ENCODE data around the gene OCIAD1. TPM values are rescaled to one million over a fixed set of nuclear protein-coding genes. Genes with fewer than 3 reads are reported as not detected.

OCIAD1 gene
- total and polyA plus RNA-seq, 2 of the 13 experiments (the other 11 are each of a cell fraction or from before 2014, with no cell fraction given): 67.3 to 74.9 TPM

- in situ Hi-C loops (cut with HindIII; ENCODE audit: extremely low pct_ligation_motif_present, low pct_unique_long_range_greater_than_20kb): no loop called here
- H3K27ac ChIP-seq (ENCODE audit: extremely low read length, insufficient read depth, low read length): no peak overlapping the region
- CTCF ChIA-PET (ENCODE audit: low intra/inter-chr PET ratio, low total read pairs): no interaction called here
- TF ChIP-seq ZNF678 (CRISPR knock-in tag; IDR thresholded peaks at IDR 0.05) (no peak), ZNF318 (CRISPR knock-in tag; IDR thresholded peaks at IDR 0.05) (no peak), ARID2 (CRISPR knock-in tag; IDR thresholded peaks at IDR 0.05; ENCODE audit: borderline replicate concordance) (no peak), ZNF710 (CRISPR knock-in tag; IDR thresholded peaks at IDR 0.05; ENCODE audit: borderline replicate concordance) (no peak), RBM39 (IDR thresholded peaks at IDR 0.05; ENCODE audit: low read depth, low read length, poor library complexity, severe bottlenecking) (no peak), ZBTB8A (CRISPR knock-in tag; IDR thresholded peaks at IDR 0.05; ENCODE audit: borderline replicate concordance, low read depth) (no peak), ZNF746 (CRISPR knock-in tag; IDR thresholded peaks at IDR 0.05) (no peak), GATAD1 (CRISPR knock-in tag; IDR thresholded peaks at IDR 0.05) (no peak), ZNF362 (CRISPR knock-in tag; IDR thresholded peaks at IDR 0.05; ENCODE audit: borderline replicate concordance) (no peak), U2AF2 (IDR thresholded peaks at IDR 0.05; ENCODE audit: low read depth, low read length) (no peak), MZF1 (CRISPR knock-in tag; IDR thresholded peaks at IDR 0.05; ENCODE audit: borderline replicate concordance) (no peak)
Observed at GRCh38 chr4:48908687-48909086, 77.8 kb downstream of the OCIAD1 start.

More at GRCh38 chr4:48908687-48909086, 77.8 kb downstream of the OCIAD1 start:
- H2AFZ ChIP-seq (ENCODE audit: low read length): no peak overlapping the region
- H3K79me2 ChIP-seq (ENCODE audit: insufficient read depth, low read length): no peaks in the 10 kb centered on the region
- H3K9ac ChIP-seq (ENCODE audit: insufficient read depth, low read depth, low read length): no peak overlapping the region
- intact Hi-C loops (cut with micrococcal nuclease; ENCODE audit: unreplicated experiment): no loop called here
- H3K4me3 ChIP-seq (replicated peaks in 1 of 3; ENCODE audit: insufficient read depth in 1 of 3, low read depth in 2 of 3, low read length in 3 of 3): no peak overlapping the region
- no TSS peak for BruUV-seq (replicated peaks)
- ATAC-seq (no peak), DNase-seq (ENCODE audit: low spot score) (no peak), FAIRE-seq (no peak)
- H3K4me1 ChIP-seq (ENCODE audit: insufficient read depth, low read length): peaks cover 15% of the 10 kb centered on the region
- no peaks in the 10 kb centered on the region for H4K20me1 ChIP-seq (ENCODE audit: insufficient read depth, low read length)
- POLR2A ChIA-PET: no interaction called here
- no peak overlapping the region for H3K4me2 ChIP-seq (ENCODE audit: low read depth, low read length)
- H3K36me3 ChIP-seq (replicated peaks in 1 of 2; ENCODE audit: control insufficient read depth in 1 of 2, insufficient read depth in 2 of 2, low read length in 2 of 2): no peaks in the 10 kb centered on the region
- H3K9me3 ChIP-seq (ENCODE audit: low read length): no peaks in the 10 kb centered on the region
- H3K27me3 ChIP-seq (ENCODE audit: control insufficient read depth in 1 of 2, insufficient read depth in 2 of 2, low read length in 2 of 2): no peaks in the 10 kb centered on the region
